ENCODE measurements around the gene EVX2.

DNA sequence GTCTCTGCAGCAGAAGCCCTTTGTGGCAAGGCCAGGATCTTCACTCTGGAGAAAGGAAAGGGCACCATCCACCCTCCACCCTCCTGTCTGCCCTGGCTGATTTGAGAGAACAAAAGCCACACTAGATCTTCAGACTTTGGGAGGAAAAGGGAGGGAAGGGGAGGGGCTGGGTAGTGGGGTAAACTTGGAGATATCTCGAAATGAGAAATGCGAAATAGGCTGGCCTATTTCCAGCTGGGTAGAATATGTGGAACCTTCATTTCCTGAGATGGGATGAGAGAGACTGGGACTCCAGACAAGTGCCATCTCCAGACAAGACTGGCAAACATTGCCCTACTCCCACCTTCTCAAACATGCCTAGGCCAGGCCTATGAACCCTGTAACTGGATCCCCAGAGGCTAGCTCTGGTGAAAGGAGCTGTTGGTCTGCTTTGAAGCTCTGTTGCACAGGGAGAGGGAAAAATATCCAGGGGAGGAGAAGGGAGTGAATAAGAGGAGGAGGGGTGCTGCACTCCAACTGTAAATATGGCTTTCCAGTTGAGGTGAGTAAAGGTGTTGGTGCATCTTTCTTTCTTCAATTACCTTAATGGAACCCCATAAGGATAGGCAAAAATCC, 17.6 kb upstream of the EVX2 start:
- no peak for TF ChIP-seq CTCF (IDR thresholded peaks at IDR 0.05)
- TF ChIP-seq ESRRA (CRISPR knock-in tag; IDR thresholded peaks at IDR 0.05; ENCODE audit: borderline replicate concordance): no peak
- TF ChIP-seq STAT6 (CRISPR knock-in tag; conservative IDR thresholded peaks at IDR 0.05; ENCODE audit: low read depth): no peak
- no peak for TF ChIP-seq ATF2 (CRISPR knock-in tag; IDR thresholded peaks at IDR 0.05; ENCODE audit: borderline replicate concordance, low read depth)
- no peak for TF ChIP-seq HMGXB4 (CRISPR knock-in tag; IDR thresholded peaks at IDR 0.05)
- TF ChIP-seq MXD4 (CRISPR knock-in tag; IDR thresholded peaks at IDR 0.05; ENCODE audit: borderline replicate concordance): no peak
- TF ChIP-seq NFE2L1 (CRISPR knock-in tag; IDR thresholded peaks at IDR 0.05): no peak
- TF ChIP-seq, protein P1, sequence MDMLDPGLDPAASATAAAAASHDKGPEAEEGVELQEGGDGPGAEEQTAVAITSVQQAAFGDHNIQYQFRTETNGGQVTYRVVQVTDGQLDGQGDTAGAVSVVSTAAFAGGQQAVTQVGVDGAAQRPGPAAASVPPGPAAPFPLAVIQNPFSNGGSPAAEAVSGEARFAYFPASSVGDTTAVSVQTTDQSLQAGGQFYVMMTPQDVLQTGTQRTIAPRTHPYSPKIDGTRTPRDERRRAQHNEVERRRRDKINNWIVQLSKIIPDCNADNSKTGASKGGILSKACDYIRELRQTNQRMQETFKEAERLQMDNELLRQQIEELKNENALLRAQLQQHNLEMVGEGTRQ (CRISPR knock-in tag; IDR thresholded peaks at IDR 0.05): no peak
- no peak for TF ChIP-seq IRF2 (CRISPR knock-in tag; IDR thresholded peaks at IDR 0.05; ENCODE audit: borderline replicate concordance, low read depth)

Data from WTC11 (cell line).